HG03025 (cell line): Measurements from ENCODE around the gene IGSF8.
"Not testable (repeated sequence)": the region's sequence is repeated elsewhere in the genome, so short reads cannot be mapped to it uniquely, and the experiment has no call there.

Experiments used
- ATAC-seq: cut with Tn5 transposase; IDR thresholded peaks from one replicate; pipeline ENCODE4 v1.9.1; 2021; ENCODE audit warnings: mild to moderate bottlenecking, moderate library complexity; ENCODE audit not compliant: unreplicated experiment, low FRiP score

Gene IGSF8

GRCh38 chr1:160074865-160075264, 23.6 kb downstream of the IGSF8 start:
- no peak for ATAC-seq

GRCh38 chr1:160071289-160071688, 27.1 kb downstream of the IGSF8 start:
- ATAC-seq = no peak

- ATAC-seq = no peak
Observed at GRCh38 chr1:160070243-160071163, 27.9 kb downstream of the IGSF8 start.

- no peak for ATAC-seq
Observed at GRCh38 chr1:160069460-160070231, 28.8 kb downstream of the IGSF8 start, which contains the start of gene KCNJ10. TSS of gene KCNJ10 (minus strand) at chr1:160070160. CDS start at chr1:160042532, 27,628 bp downstream.

GRCh38 chr1:160068225-160068624, 30.2 kb downstream of the IGSF8 start:
- ATAC-seq = no peak

GRCh38 chr1:160066829-160067745, 31.3 kb downstream of the IGSF8 start:
- no peak for ATAC-seq

- no peak for ATAC-seq
Observed at GRCh38 chr1:160064746-160065145, 33.7 kb downstream of the IGSF8 start.

GRCh38 chr1:160064164-160064563, 34.3 kb downstream of the IGSF8 start:
- no peak for ATAC-seq

GRCh38 chr1:160063176-160063575, 35.2 kb downstream of the IGSF8 start:
- no peak for ATAC-seq

- no peak for ATAC-seq
Observed at GRCh38 chr1:160062230-160062532, 36.2 kb downstream of the IGSF8 start.

- ATAC-seq = no peak
Observed at GRCh38 chr1:160061369-160062229, 36.8 kb downstream of the IGSF8 start.

GRCh38 chr1:160058087-160058486, 40.3 kb downstream of the IGSF8 start:
- ATAC-seq = no peak

GRCh38 chr1:160056648-160057169, 41.7 kb downstream of the IGSF8 start:
- no peak for ATAC-seq

GRCh38 chr1:160053548-160054365, 44.7 kb downstream of the IGSF8 start:
- ATAC-seq = no peak

- ATAC-seq = no peak
Observed at GRCh38 chr1:160052936-160053335, 45.5 kb downstream of the IGSF8 start.

GRCh38 chr1:160050619-160051018, 47.8 kb downstream of the IGSF8 start:
- no peak for ATAC-seq

GRCh38 chr1:160050182-160050581, 48.2 kb downstream of the IGSF8 start:
- ATAC-seq = not testable (repeated sequence)

- ATAC-seq = no peak
Observed at GRCh38 chr1:160049101-160049500, 49.3 kb downstream of the IGSF8 start.

- no peak for ATAC-seq
Observed at GRCh38 chr1:160048335-160048734, 50.1 kb downstream of the IGSF8 start.
